Activated CD4-positive, alpha-beta T cell treated with anti-CD3 and anti-CD28 coated beads, Interleukin-2, amount 50 U/mL, for 1 hour (primary cell): Measurements from ENCODE around the gene METTL24.
"Not testable (repeated sequence)": the region's sequence is repeated elsewhere in the genome, so short reads cannot be mapped to it uniquely, and the experiment has no call there.

ENCODE experiments used
- DNase-seq: peaks from one replicate; pipeline ENCODE4 v3.0.0-alpha.2; 2020

Gene METTL24

DNA sequence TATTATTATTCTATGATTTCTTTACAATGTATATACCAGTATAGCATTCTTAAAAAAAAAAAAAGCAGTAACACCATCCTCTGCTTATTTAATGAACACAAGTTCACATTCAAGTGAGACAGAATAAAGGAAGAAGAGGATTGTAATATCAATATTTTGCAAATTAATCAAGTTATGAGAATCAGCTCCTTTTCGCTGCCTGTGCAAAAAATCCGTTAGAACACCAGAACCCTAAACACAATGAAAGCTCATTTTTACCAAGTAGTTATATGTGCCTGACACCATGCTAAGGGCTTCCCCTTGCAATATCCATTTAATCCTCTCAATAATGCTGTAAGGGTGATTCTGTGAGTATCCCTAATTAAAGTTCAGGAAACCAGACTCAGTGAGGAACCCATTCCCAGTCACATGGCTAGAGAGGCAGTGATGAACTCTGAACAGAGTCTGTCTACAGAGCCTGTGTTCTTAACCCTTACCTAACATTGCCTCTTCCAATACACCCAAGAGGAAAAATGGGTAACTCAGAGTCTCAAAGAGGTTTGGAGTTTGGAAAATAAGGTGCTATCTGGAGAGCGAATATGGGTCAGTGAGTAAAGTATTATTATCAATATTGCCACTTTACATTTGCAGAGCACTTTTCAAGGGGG lies 111.1 kb downstream of the METTL24 start:
- no peak for DNase-seq

DNA sequence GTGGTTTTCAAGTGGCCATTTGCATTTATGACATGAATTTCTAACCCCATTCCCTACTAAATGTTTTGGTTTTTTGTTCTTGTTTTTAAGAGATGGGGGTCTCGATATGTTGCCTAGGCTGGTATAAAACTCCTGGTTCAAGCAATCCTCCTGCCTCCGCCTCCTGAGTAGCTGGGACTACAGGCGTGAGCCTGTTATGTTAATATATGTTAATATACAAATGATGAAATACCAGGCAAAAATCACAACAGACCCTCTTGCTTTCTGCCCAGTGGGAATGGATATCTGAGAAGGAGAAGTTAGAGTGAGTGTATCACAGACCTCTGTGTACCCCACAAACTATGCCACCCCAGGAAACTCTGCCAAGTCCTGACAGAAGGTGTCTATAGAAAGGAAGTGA lies 111.8 kb downstream of the METTL24 start:
- no peak for DNase-seq

DNA sequence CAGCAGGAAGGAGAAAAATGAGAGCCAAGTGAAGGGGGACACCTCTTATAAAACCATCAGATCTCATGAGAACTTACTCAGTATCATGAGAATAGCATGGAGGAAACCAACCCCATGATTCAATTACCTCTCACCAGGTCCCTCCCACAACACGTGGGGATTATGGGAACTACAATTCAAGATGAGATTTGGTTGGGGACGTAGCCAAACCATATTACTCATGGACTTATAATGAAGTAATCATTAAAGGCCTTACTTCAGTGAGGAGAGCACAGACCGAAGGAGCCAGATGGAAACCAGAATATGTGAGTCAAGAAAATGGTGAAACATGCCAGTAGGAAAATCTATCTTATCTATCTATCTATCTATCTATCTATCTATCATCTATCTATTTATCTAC lies 113.5 kb downstream of the METTL24 start:
- DNase-seq: not testable (repeated sequence)

DNA sequence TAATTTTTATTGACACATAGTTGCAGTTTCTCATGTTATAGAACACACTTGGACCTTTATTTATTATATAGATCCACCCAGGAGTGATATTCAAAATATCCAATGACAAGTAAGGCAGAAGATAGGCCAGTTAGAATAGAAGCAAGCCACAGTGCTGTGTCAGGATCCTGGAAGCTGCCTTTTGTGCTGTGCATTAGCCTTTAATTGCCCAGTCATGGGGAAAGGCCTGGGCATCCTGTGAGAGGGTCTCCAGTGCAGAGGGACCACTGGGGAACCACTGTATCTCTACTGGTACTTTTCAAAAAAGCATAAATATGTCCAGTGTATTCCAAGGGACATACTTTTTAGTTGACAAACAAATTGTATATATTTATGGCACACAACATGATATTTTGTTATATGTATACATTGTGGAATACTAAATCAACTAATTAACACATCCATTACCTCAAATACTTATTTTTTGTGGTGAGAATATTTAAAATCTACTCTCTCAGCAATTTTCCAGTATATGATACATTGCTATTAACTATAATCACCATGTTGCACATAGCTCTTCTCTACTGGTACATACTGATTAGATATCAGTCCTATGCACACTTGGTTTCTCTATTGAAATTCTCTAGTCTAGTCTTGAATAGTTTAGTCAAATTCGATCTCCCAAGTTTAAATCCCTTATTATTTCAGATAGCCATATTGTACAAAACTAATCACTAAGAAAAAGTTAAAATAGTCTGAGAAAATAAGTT lies 118.4 kb downstream of the METTL24 start:
- DNase-seq: no peak

DNA sequence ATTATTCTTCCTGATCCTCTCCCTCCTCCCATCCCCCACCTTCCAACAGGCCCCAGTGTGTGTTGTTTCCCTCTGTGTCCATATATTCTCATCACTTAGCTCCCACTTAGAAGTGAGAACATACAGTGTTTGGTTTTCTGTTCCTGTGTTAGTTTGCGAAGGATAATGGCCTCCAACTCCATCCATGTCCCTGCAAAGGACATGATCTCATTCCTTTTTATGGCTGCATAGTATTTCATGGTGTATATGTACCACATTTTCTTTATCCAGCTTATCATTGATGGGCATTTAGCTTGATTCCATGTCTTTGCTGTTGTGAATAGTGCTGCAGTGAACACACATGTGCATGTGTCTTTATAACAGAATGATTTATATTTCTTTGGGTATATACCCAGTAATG lies 122.1 kb downstream of the METTL24 start:
- DNase-seq: not testable (repeated sequence)

DNA sequence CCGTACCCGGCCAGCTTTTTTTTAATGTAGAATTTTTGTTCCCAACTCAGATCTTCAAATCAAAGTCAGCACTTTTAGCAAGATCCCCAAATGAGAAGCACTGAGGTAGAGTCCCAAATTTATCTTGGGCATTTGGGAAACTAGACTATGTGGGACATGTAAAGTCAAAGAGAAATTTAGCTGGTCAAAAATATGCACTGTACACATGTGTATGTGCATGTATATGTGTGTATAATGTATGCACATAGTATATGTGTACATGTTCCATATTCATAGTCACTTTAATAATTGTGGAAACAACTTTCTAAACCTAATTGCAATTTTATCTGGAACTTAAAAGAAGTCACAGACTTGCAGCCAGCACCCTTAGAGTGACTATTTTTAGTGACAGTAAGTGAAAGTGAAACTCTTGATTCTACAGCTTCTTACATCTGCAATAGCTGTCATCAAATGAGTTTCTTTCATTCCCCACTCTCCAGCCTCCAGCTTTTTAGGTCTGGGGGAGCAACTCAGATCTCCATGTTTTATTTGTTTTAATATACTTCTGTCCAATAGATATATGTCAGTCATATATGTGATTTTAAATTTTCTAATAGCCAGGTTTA lies 124.3 kb downstream of the METTL24 start:
- DNase-seq: no peak

DNA sequence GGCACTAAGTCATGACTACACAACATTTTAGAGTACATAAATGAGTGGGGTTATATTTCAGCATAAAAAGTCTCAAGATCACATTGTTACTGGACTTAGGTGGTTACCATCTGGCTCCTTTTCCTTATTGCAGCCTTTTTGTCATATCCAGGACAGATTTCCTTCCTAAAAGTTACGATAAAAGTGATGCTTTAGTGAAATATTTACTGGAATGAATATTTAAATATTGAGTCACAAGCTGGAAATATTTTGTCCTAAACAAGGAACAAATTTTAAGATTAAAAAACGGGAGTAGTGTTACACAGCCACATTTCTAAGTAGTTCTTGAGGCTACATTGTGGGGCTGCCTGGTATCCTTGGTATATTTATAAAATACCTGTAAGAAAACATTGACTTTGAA lies 125.7 kb downstream of the METTL24 start:
- DNase-seq: no peak

DNA sequence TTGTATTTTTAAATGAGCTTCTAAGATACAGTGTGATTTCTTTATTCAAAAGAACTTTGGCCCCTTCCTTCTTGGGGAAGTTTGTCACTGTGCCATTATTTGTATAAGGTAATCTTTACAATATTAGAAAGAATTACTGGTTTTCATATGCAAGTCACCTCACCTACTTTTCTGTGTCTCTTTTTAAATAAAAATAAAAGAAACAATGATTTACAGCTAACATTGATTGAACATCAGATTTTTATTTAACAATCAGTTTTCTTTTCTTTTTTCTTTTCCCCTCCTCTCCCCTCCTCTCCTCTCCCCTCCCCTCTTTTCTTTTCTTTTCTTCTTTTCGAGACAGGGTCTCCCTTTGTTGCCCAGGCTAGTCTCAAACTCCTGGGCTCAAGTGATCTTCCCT lies 131.9 kb downstream of the METTL24 start:
- DNase-seq: no peak

DNA sequence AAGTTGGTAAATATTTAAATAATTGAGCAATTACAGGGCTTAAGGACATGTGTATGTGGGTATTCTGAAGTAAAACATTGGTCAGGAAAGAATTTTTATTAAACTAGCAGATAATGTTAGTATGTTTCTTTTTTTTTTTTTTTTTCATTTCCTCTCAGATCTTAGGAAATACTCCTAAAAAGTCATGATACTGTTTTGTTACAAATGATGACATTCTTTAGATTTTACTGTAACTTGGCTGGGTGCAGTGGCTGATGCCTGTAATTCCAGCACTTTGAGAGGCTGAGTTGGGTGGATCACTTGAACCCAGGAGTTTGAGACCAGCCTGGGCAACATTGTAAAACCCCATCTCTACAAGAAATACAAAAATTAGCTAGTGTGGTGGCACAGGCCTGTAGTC lies 136.4 kb downstream of the METTL24 start:
- no peak for DNase-seq

DNA sequence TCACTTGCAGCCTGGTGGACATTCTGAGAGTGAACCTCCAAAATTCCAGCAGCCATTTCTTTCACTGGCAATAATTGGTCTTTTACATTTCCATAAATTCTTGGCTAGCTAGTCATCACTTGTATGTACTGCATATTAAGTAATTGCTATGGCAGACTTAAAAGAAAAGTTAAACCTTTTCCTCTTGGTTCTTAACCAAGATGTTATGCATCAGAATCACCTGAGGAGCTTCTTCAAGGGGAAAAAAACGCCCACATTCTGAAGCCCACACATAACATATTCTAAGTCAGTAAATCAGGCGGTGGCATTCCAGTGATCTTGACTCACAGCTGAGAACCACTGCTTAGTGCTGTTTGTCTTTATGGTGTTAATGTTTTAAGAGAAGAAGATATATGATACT lies 140.9 kb downstream of the METTL24 start:
- no peak for DNase-seq

DNA sequence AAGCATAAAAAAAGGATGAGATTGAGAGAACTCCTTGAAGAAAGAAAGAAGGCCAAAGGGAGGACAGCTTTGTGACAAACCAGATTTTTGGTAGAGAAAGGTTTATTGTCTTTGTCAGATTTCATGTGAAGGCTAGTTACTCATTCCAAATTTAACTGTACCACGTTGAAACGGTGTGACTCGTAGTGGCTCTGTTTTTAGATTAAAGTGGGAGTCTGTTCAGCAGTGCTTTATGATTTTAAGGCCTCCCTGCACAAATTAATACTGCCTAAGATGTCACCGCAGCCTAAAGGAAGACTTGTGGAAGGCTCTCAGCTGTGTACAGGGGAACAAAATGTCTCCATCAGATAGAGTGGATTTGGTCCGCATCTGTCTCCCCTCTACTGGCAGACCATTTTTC lies 142.0 kb downstream of the METTL24 start:
- no peak for DNase-seq

DNA sequence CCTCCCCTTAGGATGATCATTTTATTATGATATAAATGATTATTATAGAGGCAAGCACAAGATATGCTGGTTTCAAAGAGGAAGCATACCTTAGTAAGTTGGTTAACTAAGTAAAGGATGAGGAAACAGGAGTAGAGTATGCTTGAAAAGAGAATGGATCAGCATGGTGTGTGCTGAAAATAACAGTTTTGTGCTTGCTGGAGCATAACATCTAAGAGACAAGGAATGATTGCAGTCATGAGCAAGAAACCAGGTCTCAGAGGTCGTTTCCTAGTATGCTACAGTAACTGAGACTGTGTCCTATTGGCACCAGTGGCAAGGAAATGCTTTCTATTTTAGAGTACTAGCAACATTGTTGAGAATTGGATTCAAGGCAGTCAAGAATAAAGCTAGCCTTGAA lies 143.8 kb downstream of the METTL24 start:
- no peak for DNase-seq

DNA sequence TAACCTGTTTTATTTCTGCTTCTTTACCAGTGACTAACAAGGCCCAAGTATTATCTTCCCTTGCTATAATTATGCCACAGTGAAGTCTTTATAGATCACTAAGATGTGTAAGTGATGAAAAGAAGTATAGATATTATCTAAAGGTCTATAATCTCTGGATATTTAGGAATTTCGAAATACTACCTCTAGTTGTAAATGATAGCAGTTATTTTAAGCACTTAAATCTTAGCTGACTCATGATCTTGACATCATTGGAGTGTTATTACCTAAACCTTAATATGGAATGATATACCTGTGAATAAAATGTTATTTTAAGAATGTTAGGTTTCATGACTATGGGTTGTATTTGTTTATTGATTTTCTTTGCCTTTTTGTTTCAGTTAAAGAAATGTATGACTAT lies 146.4 kb downstream of the METTL24 start:
- DNase-seq: no peak

DNA sequence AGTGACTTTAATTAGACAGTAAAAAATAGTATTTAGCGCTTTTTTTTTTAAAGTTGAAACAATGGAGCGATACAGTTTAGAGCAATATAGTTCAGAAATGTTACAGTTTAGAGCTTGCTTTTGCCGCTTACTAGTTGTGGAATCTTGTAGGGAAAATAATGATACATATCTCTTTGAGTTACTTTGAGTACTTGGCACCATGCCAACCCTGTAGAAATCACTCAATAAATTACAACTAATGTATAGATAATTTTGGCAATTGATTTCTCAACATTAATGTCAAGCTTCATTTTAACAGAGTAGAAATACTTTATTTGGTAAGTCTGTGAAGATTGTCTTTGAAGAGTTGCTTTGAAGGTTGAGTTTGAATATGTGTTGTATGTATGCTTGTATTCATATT lies 150.5 kb downstream of the METTL24 start:
- DNase-seq: no peak

DNA sequence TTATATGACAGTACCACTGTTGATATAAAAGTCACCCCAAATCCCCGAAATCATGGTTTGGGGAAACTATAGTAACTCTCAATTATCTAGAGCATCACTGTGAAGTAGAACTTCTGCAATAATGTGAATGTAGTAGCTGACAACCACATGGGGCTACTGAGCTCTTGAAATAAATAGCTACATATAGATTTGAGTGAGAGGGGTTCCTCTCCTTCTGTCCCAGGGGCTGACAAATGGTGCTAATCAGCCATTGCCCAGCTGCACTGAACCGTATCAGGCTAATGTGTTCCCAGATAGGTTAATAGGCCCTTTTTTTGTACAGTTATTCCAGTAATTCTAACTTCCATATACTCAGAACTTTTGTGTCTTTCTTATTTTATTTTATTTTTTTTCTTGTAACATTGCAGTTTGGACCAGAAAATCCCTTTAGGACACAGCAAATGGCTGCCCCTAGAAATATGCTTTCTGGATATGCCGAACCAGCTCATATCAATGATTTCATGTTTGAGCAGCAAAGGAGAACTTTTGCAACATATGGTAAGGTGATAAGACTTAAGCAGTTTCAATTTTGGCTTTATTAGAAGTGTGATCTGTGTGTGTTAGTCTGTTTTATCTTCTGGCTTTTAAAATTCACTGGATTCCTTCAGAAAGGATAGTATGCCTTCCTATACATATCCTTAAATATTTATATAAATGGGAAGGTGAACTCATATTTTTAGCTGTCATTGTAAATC lies 156.8 kb downstream of the METTL24 start:
- DNase-seq: no peak

DNA sequence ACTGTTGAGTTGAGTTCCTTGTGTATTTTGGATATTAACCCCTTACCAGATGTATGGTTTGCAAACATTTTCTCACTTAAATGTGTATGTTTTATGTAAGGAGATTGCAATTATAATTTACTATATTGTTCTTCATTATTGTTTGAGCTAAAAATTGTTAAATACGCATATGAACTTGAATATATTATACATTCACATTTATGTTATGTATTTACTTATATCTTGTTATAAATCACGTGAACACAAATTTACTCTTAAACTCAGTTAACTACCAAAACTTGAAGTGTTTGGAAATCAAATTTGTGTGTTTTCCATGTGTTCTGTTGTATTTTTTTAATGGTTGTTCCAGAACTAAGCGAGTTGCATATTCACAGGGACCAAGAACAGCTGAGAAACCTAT lies 159.6 kb downstream of the METTL24 start:
- no peak for DNase-seq

DNA sequence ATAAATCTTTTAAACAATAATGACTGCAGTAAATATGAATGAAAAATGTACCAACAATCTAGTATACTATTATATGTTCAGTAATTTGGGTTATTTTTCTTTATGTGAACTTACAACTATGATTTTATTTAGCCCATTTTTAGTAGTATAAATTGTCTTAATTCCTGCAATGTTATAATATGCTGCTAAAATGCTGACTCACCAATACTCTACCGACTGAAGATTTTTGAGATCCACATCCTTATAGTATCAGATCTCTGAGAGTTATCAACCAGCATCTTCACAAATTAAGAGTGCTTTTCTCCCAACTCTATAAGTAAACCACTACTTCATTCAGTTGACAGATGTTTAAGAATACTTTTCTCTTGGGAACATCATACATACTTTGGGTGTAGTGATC lies 161.3 kb downstream of the METTL24 start:
- DNase-seq: no peak

DNA sequence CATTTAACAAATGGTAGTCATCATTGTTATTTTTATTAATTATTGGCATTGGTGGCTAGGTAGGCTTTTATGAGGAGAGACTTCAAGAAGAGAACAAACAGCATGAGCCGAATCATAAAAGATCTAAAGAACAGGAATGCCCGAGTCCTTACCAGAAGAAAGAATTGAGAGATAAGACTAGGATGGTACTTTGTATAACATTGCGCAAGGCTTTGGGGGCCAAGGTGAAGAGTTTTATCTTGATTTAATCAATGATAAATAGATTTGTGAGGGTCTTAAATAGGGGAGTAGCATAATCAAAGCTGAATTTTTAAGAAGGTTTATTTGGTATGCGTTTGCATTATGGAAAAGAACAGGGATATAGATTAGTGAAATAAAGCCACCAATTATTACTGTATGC lies 162.5 kb downstream of the METTL24 start:
- DNase-seq: no peak
